Stomach (tissue), 9 donors: ENCODE measurements around the gene KARS1. TPM values are rescaled to one million over a fixed set of nuclear protein-coding genes. Genes with fewer than 3 reads are reported as not detected.

ENCODE experiments used
- DNase-seq, 2 donors: peaks; one replicate each; pipeline versions ENCODE4 v3.0.0 to v3.0.0-alpha.2; 2013 to 2019
- H3K27ac ChIP-seq, 5 donors: fragments of 200-600 bp in 4 of 5; sonication (generic) in 4 of 5; one replicate each; pipeline ENCODE4 v1.5.1; 2013 to 2019; ENCODE audit warnings: mild to moderate bottlenecking in 1 of 5, moderate library complexity in 1 of 5
- H3K27me3 ChIP-seq, 3 donors: fragments of 200-600 bp; sonication (generic); one replicate each; pipeline ENCODE4 v1.5.1; 2017 to 2019; ENCODE audit warnings: mixed run types in 1 of 3
- H3K36me3 ChIP-seq, 4 donors: fragments of 200-600 bp; sonication (generic); 1 replicate in 3 of 4; 2 replicates in 1 of 4; pipeline ENCODE4 v1.5.1; 2016 to 2019
- H3K4me1 ChIP-seq, 4 donors: fragments of 200-600 bp; sonication (generic); one replicate each; pipeline ENCODE4 v1.5.1; 2016 to 2019
- H3K4me3 ChIP-seq, 4 donors: fragments of 200-600 bp; sonication (generic) in 3 of 4; one replicate each; pipeline ENCODE4 v1.5.1; 2016 to 2019; ENCODE audit warnings: mild to moderate bottlenecking in 1 of 4
- H3K9me3 ChIP-seq, 4 donors: fragments of 200-600 bp; sonication (generic); one replicate each; pipeline ENCODE4 v1.5.1; 2016 to 2019
- CTCF ChIP-seq, 7 experiments: fragments of 450-650 bp in 4 of 7; fragments of 200-600 bp in 3 of 7; sonication (generic) in 3 of 7; IDR thresholded peaks; one replicate each; pipeline ENCODE4 v1.5.1; 2016 to 2019; ENCODE audit warnings: antibody characterized with exemption in 7 of 7, control low read depth in 2 of 7, mild to moderate bottlenecking in 1 of 7
- EP300 ChIP-seq: sonication (generic); formaldehyde crosslinking; IDR thresholded peaks from one replicate; pipeline ENCODE4 v1.6.1; 2017; ENCODE audit warnings: antibody characterized with exemption
- POLR2A ChIP-seq, 4 donors: fragments of 450-650 bp; IDR thresholded peaks; one replicate each; pipeline ENCODE4 v1.6.1; 2016; ENCODE audit warnings: antibody characterized with exemption in 4 of 4, control low read depth in 2 of 4, mild to moderate bottlenecking in 1 of 4, moderate library complexity in 1 of 4
- POLR2AphosphoS5 ChIP-seq, 3 donors: sonication (generic); formaldehyde crosslinking; IDR thresholded peaks; one replicate each; pipeline ENCODE4 v1.6.1; 2016; ENCODE audit warnings: antibody characterized with exemption in 3 of 3
- WGBS, 5 donors: extraction: QIAGEN DNeasy Blood & Tissue Kit in 3 of 5; methylation state at CpG; one replicate each; pipeline versions ENCODE4 v1.1.5 to v1.1.7; 2013 to 2018; 5-methylcytosine and 5-hydroxymethylcytosine counted together
- intact Hi-C: fragments of 100-400 bp; cut with DNase I; formaldehyde crosslinking; loops from one replicate; pipeline ENCODE4 v1.15.1; 2023; ENCODE audit warnings: low total_unique reads
- polyA plus RNA-seq, 3 donors: library from polyadenylated mRNA; stranded (reverse); fragments of 200-250 nt; gene quantifications; one replicate each; pipeline ENCODE4 v1.2.3, GENCODE V29; 2013
- total RNA-seq, 5 donors: library from RNA; depleted of rRNA; stranded (reverse); fragments of >200 nt; gene quantifications; one replicate each; pipeline versions ENCODE4 v1.1.0 to v1.2.3, GENCODE V29; 2014 to 2016
- donor health status: healthy with polysubstance abuse.
- donor health status: Bipolar disorder and iron deficiency.
- donor health status: healthy.

The KARS1 gene
- total and polyA plus RNA-seq, 8 donors = 81.2 to 196 (median 92.7) TPM

- DNase-seq = no peak
- TF ChIP-seq POLR2AphosphoS5 (IDR thresholded peaks at IDR 0.05) (no peak), EP300 (no peak)
- 83 to 89% (median 87%) methylated on average over 4 of the region's 4 CpGs for WGBS, 5 donors
- intact Hi-C loops = loop anchor here (10.0 kb wide), 1 partner anchor 142 kb away; no protein-coding TSS in a partner anchor
- H3K9me3 ChIP-seq = no peaks in the 10 kb centered on the region
- no peak overlapping the region for H3K4me3 ChIP-seq
- H3K4me1 ChIP-seq = peaks cover 3 to 15% (median 8%) of the 10 kb centered on the region in 4 donors
- no peaks in the 10 kb centered on the region for H3K27me3 ChIP-seq
- H3K36me3 ChIP-seq = peaks cover 29 to 90% (median 88%) of the 10 kb centered on the region in 4 donors
- H3K27ac ChIP-seq = peak overlapping the region in 1 of 5 donors; percentile 15
Measured at GRCh38 chr16:75616521-75617010, 30.9 kb downstream of the KARS1 start.

- DNase-seq = no peak
- 88 to 99% (median 96%) methylated on average over 2 of the region's 2 CpGs for WGBS, 5 donors
- H3K9me3 ChIP-seq = no peaks in the 10 kb centered on the region
- intact Hi-C loops = loop anchor here (10.0 kb wide), 1 partner anchor 141 kb away; no protein-coding TSS in a partner anchor
- peaks cover 0 to 6% (median 0%) of the 10 kb centered on the region in 4 donors for H3K4me1 ChIP-seq
- H3K27me3 ChIP-seq = no peaks in the 10 kb centered on the region
- no peak overlapping the region for H3K4me3 ChIP-seq
- TF ChIP-seq POLR2A (IDR thresholded peaks at IDR 0.05) (no peak), CTCF (IDR thresholded peaks at IDR 0.05) (no peak), EP300 (no peak)
- peak overlapping the region in 1 of 5 donors; percentile 32 for H3K27ac ChIP-seq
- H3K36me3 ChIP-seq = peaks cover 33 to 99% (median 97%) of the 10 kb centered on the region in 4 donors
Measured at GRCh38 chr16:75615619-75616018, 31.8 kb downstream of the KARS1 start.

- intact Hi-C loops = loop anchor here (10.0 kb wide), 1 partner anchor 139 kb away; no protein-coding TSS in a partner anchor
- 94 to 100% (median 98%) methylated on average over 4 of the region's 4 CpGs for WGBS, 5 donors
- no peak for TF ChIP-seq EP300
- TF ChIP-seq CTCF (IDR thresholded peaks at IDR 0.05) = no peak
- TF ChIP-seq POLR2A (IDR thresholded peaks at IDR 0.05) = no peak
- TF ChIP-seq POLR2AphosphoS5 (IDR thresholded peaks at IDR 0.05) = no peak
Measured at GRCh38 chr16:75614066-75614897, 33.2 kb downstream of the KARS1 start.

GRCh38 chr16:75606507-75606906 is 41.0 kb downstream of the KARS1 start:
- Histone ChIP-seq H3K27ac (no peak overlapping the region), H3K27me3 (no peaks in the 10 kb centered on the region), H3K4me1 (no peaks in the 10 kb centered on the region), H3K36me3 (peaks cover 37 to 97% (median 89%) of the 10 kb centered on the region in 4 donors), H3K4me3 (no peak overlapping the region), H3K9me3 (no peaks in the 10 kb centered on the region)
- no peak for DNase-seq
- 97 to 100% (median 100%) methylated on average over 1 of the region's 1 CpG for WGBS, 5 donors
- TF ChIP-seq POLR2AphosphoS5 (IDR thresholded peaks at IDR 0.05) = no peak
- no peak for TF ChIP-seq CTCF (IDR thresholded peaks at IDR 0.05)
- no peak for TF ChIP-seq EP300
- TF ChIP-seq POLR2A (IDR thresholded peaks at IDR 0.05) = no peak
- intact Hi-C loops = no loop called here

More at GRCh38 chr16:75614066-75614897, 33.2 kb downstream of the KARS1 start:
- Histone ChIP-seq H3K27ac (no peak overlapping the region), H3K4me3 (no peak overlapping the region), H3K4me1 (no peaks in the 10 kb centered on the region), H3K9me3 (no peaks in the 10 kb centered on the region), H3K36me3 (peaks cover 33 to 98% (median 96%) of the 10 kb centered on the region in 4 donors), H3K27me3 (no peaks in the 10 kb centered on the region)
- DNase-seq = no peak
